GM21515 (cell line): ENCODE results near the gene CSTA.

Experiments used
- ATAC-seq: cut with Tn5 transposase; IDR thresholded peaks from one replicate; pipeline ENCODE4 v1.9.1; 2021; ENCODE audit not compliant: unreplicated experiment

CSTA gene

GRCh38 chr3:122324871-122325323 is at the start of gene CSTA:
TSS of gene CSTA (plus strand) at chr3:122325248. CDS start at chr3:122325293, 45 bp downstream.
- no peak for ATAC-seq

GRCh38 chr3:122281891-122282290 is 43.2 kb upstream of the CSTA start:
- ATAC-seq: no peak

- ATAC-seq: no peak
Observed at GRCh38 chr3:122283796-122284445, 41.1 kb upstream of the CSTA start.

GRCh38 chr3:122284486-122284885 is 40.6 kb upstream of the CSTA start:
- no peak for ATAC-seq

- ATAC-seq: no peak
Observed at GRCh38 chr3:122294359-122294758, 30.7 kb upstream of the CSTA start.

GRCh38 chr3:122295266-122296062 is 29.6 kb upstream of the CSTA start:
- no peak for ATAC-seq

- peak; percentile 65 for ATAC-seq
Observed at GRCh38 chr3:122298239-122298638, 26.8 kb upstream of the CSTA start.

- ATAC-seq: no peak
Observed at GRCh38 chr3:122299215-122299614, 25.8 kb upstream of the CSTA start.

GRCh38 chr3:122299872-122300460 is 25.1 kb upstream of the CSTA start:
- ATAC-seq: no peak

GRCh38 chr3:122301063-122301462 is 24.0 kb upstream of the CSTA start:
- ATAC-seq: peak; percentile 64

GRCh38 chr3:122305818-122306621 is 19.0 kb upstream of the CSTA start:
- ATAC-seq: no peak

- ATAC-seq: no peak
Observed at GRCh38 chr3:122306622-122306953, 18.5 kb upstream of the CSTA start.

GRCh38 chr3:122307094-122307687 is 17.9 kb upstream of the CSTA start:
- ATAC-seq: no peak

- ATAC-seq: no peak
Observed at GRCh38 chr3:122307976-122308375, 17.1 kb upstream of the CSTA start.

GRCh38 chr3:122310361-122310760 is 14.7 kb upstream of the CSTA start:
- no peak for ATAC-seq

- no peak for ATAC-seq
Observed at GRCh38 chr3:122312826-122313225, 12.2 kb upstream of the CSTA start.

GRCh38 chr3:122313281-122313680 is 11.8 kb upstream of the CSTA start:
- no peak for ATAC-seq

- no peak for ATAC-seq
Observed at GRCh38 chr3:122314228-122314876, 10.7 kb upstream of the CSTA start.

GRCh38 chr3:122315619-122316018 is 9.4 kb upstream of the CSTA start:
- ATAC-seq: no peak

GRCh38 chr3:122316368-122316767 is 8.7 kb upstream of the CSTA start:
- no peak for ATAC-seq
